Ishikawa (cell line): ENCODE measurements around the gene IRX2.

ENCODE experiments used
- CEBPB ChIP-seq: IDR thresholded peaks from 2 replicates; pipeline ENCODE4 v1.6.1; 2012
- CREB1 ChIP-seq: IDR thresholded peaks from 2 replicates; pipeline ENCODE4 v1.6.1; 2012; ENCODE audit warnings: low read depth
- EGR1 ChIP-seq: IDR thresholded peaks from 2 replicates; pipeline ENCODE4 v1.6.1; 2012
- EP300 ChIP-seq: IDR thresholded peaks from 2 replicates; pipeline ENCODE4 v1.6.1; 2012; ENCODE audit warnings: borderline replicate concordance
- FOXM1 ChIP-seq: IDR thresholded peaks from 2 replicates; pipeline ENCODE4 v1.6.1; 2012; ENCODE audit warnings: low read depth, borderline replicate concordance
- MAX ChIP-seq: IDR thresholded peaks from 2 replicates; pipeline ENCODE4 v1.6.1; 2012
- NFIC ChIP-seq: IDR thresholded peaks from 2 replicates; pipeline ENCODE4 v1.6.1; 2012
- RAD21 ChIP-seq: IDR thresholded peaks from 2 replicates; pipeline ENCODE4 v1.6.1; 2012; ENCODE audit warnings: low read depth
- TAF1 ChIP-seq: IDR thresholded peaks from 2 replicates; pipeline ENCODE4 v1.6.1; 2012; ENCODE audit warnings: low read depth, mild to moderate bottlenecking
- TCF12 ChIP-seq: IDR thresholded peaks from 2 replicates; pipeline ENCODE4 v1.6.1; 2012; ENCODE audit warnings: low read depth
- TEAD4 ChIP-seq: IDR thresholded peaks from 2 replicates; pipeline ENCODE4 v1.6.1; 2012
- YY1 ChIP-seq: IDR thresholded peaks from 2 replicates; pipeline ENCODE4 v1.6.1; 2012; ENCODE audit warnings: low read depth
- ZBTB7A ChIP-seq: IDR thresholded peaks from 2 replicates; pipeline ENCODE4 v1.6.1; 2012; ENCODE audit warnings: low read depth
- TF ChIP-seq, protein P1 (sequence below): IDR thresholded peaks from 2 replicates; pipeline ENCODE4 v1.6.1; 2012
- TF ChIP-seq, protein P2 (sequence below): IDR thresholded peaks from 2 replicates; pipeline ENCODE4 v1.6.1; 2012; ENCODE audit warnings: low read depth, mild to moderate bottlenecking

The IRX2 gene

GRCh38 chr5:2762744-2763532, 11.5 kb upstream of the IRX2 start:
- TF ChIP-seq TAF1, result no peak
- TF ChIP-seq, protein P1, sequence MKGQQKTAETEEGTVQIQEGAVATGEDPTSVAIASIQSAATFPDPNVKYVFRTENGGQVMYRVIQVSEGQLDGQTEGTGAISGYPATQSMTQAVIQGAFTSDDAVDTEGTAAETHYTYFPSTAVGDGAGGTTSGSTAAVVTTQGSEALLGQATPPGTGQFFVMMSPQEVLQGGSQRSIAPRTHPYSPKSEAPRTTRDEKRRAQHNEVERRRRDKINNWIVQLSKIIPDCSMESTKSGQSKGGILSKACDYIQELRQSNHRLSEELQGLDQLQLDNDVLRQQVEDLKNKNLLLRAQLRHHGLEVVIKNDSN, result no peak
- TF ChIP-seq EP300, result no peak
- TF ChIP-seq FOXM1, result no peak

DNA sequence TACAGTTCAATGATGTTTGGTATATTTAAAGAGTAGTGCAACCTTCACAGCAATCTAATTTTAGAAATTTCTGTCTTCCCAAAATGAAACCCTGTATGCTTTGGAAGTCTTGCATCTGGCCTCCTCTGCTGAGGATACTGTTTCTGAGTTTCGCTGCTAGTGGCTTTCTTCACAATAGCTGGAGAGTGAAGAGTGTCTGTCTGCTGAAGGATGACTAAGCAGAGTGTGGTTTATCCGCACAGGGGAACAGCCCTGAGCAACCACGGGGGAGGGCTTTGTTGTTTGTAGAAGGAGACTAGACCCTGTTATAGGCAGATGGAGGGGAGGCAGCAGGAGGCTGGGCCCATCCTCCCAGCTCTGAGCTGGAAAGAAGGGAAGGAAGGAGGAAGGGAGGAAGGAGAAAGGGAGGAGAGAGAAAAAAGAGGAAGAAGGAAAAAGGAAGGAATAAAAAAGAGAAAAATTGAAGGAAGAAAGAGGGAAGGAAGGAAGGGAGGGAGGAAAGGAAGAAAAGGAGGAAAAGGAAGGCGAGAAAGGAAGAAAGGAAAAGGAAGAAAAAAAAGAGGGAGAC, 10.5 kb upstream of the IRX2 start:
- no peak for TF ChIP-seq CEBPB
- no peak for TF ChIP-seq TAF1
- no peak for TF ChIP-seq NFIC
- no peak for TF ChIP-seq EP300

DNA sequence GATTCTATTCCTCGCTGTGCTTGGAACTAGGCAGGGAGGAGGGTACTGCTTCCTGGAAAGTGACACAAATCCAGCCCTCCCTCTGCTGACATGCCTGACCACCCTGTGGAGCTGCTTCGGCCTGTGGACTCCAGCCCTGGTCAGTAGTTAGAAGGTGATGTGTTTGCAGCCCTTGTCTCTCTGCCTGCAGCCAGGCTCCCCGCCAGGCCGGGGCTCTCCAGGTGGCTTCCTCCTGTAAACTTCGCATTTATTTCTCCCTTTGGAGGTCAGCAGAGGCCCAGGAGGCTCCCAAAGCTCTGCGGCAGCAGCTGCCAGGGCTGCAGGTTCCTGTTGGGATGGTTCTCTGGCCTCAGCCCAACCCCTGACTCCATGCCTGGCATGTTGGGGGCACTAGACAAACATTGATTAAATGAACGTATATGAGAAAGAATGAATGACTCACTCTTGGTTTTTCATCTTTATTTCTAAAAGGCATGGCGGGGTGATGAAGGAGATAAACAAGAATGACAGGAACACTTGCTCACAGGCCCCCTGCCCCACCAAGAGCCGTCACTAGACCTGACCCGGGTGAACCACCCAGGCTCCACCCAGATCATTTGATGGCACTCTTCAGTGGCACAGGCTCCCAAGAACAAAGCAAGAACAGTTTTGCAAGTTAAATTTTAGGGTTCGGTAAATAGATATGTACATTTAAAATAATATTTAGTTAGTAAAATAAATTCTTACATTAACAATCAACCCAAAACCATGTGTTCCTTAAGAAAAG, 8.4 kb upstream of the IRX2 start:
- TF ChIP-seq RAD21, result no peak
- TF ChIP-seq, protein P2, sequence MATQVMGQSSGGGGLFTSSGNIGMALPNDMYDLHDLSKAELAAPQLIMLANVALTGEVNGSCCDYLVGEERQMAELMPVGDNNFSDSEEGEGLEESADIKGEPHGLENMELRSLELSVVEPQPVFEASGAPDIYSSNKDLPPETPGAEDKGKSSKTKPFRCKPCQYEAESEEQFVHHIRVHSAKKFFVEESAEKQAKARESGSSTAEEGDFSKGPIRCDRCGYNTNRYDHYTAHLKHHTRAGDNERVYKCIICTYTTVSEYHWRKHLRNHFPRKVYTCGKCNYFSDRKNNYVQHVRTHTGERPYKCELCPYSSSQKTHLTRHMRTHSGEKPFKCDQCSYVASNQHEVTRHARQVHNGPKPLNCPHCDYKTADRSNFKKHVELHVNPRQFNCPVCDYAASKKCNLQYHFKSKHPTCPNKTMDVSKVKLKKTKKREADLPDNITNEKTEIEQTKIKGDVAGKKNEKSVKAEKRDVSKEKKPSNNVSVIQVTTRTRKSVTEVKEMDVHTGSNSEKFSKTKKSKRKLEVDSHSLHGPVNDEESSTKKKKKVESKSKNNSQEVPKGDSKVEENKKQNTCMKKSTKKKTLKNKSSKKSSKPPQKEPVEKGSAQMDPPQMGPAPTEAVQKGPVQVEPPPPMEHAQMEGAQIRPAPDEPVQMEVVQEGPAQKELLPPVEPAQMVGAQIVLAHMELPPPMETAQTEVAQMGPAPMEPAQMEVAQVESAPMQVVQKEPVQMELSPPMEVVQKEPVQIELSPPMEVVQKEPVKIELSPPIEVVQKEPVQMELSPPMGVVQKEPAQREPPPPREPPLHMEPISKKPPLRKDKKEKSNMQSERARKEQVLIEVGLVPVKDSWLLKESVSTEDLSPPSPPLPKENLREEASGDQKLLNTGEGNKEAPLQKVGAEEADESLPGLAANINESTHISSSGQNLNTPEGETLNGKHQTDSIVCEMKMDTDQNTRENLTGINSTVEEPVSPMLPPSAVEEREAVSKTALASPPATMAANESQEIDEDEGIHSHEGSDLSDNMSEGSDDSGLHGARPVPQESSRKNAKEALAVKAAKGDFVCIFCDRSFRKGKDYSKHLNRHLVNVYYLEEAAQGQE, result no peak
- no peak for TF ChIP-seq FOXM1
- no peak for TF ChIP-seq CEBPB
- no peak for TF ChIP-seq EGR1

GRCh38 chr5:2759091-2759490, 7.6 kb upstream of the IRX2 start:
- TF ChIP-seq TAF1 (no peak), TCF12 (no peak), YY1 (no peak), RAD21 (no peak)

- TF ChIP-seq ZBTB7A (no peak), EP300 (no peak), TAF1 (no peak), FOXM1 (no peak), TEAD4 (no peak), CREB1 (no peak), EGR1 (no peak), YY1 (no peak), NFIC (no peak)
- TF ChIP-seq, protein P2, result no peak
- TF ChIP-seq, protein P1, result no peak
Observed at GRCh38 chr5:2758632-2759031, 7.2 kb upstream of the IRX2 start.

DNA sequence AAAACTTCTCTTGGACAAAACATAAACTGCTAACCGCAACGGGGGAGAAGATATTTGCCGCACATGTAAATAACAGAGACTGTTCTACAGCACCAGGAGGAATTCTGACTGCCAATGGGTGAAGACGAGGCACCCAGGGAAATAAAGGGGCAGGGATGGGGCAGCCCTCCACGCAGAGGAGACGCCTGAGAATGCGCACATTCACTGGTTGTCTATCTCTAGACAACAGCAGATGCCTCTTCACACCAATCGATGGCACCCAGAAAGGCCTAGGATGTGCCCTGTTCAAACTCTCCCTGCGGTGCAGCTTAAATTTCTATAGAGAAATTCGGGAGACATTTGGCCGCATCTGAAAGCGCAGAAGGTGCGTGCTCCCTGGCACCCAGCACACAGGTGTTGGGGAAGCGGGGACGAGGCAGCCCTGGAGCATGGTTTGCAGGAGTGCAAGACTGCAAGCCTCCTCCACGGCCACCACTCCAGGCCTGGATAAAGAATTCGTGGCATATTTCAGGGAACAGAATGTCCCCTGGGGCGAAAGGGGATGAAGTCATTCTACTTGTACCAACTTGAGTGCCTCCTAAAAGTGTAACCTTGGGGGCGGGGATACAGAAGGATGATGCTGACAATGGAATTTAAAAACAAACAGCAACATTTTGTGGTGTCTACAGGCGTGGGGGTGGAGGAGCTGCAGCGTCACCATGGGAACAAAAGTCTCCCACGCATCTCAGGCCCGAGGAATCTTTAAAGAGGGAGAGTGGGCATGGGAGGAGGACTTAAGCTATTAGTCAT, 6.3 kb upstream of the IRX2 start:
- TF ChIP-seq MAX (no peak), EP300 (no peak), CEBPB (no peak), YY1 (no peak)
